Fibroblast of lung (primary cell): ENCODE results near the gene ZC4H2.

Experiments used
- CTCF ChIP-seq, 2 donors: IDR thresholded peaks in 1 of 2; conservative IDR thresholded peaks in 1 of 2; 1 replicate in 1 of 2; 2 replicates in 1 of 2; pipeline ENCODE4 v1.5.1; 2011 to 2012; ENCODE audit warnings: low read length in 2 of 2, control low read depth in 1 of 2, inconsistent platforms in 1 of 2, low read depth in 1 of 2, mild to moderate bottlenecking in 1 of 2
- EZH2 ChIP-seq: IDR thresholded peaks from 2 replicates; pipeline ENCODE4 v1.5.1; 2012; ENCODE audit warnings: low read length, control low read depth, mild to moderate bottlenecking; ENCODE audit errors: missing control alignments

GRCh38 chrX:64925480-64925879 lies 50.8 kb downstream of the ZC4H2 start:
- no peak for TF ChIP-seq CTCF (conservative IDR thresholded peaks at IDR 0.05 in 1 of 2, IDR thresholded peaks at IDR 0.05 in 1 of 2; ENCODE audit: low read depth in 1 of 2, low read length in 2 of 2)
- TF ChIP-seq EZH2, result no peak
